HEK293 (cell line): ENCODE data around the gene FANCC.

Experiments used
- CTCF ChIP-seq: fragments of 450-650 bp; formaldehyde crosslinking; IDR thresholded peaks from 2 replicates; pipeline ENCODE4 v1.5.1; 2016; ENCODE audit warnings: missing biosample characterization, missing genetic modification characterization
- PBX3 ChIP-seq: sonication (generic); formaldehyde crosslinking; IDR thresholded peaks from 2 replicates; pipeline ENCODE4 v1.8.1; 2022; ENCODE audit warnings: mild to moderate bottlenecking, moderate library complexity, missing genetic modification reagents
- SETDB1 ChIP-seq: IDR thresholded peaks from one replicate; pipeline ENCODE4 v1.6.1; 2017; ENCODE audit warnings: mild to moderate bottlenecking, low read length, moderate library complexity, mixed read lengths; ENCODE audit not compliant: insufficient read length
- SP2 ChIP-seq: fragments of 450-650 bp; formaldehyde crosslinking; IDR thresholded peaks from 2 replicates; pipeline ENCODE4 v1.5.1; 2016; ENCODE audit warnings: missing biosample characterization, missing genetic modification characterization
- SP7 ChIP-seq: fragments of 450-650 bp; formaldehyde crosslinking; IDR thresholded peaks from 2 replicates; pipeline ENCODE4 v1.5.1; 2016; ENCODE audit warnings: missing biosample characterization, missing genetic modification characterization
- ZNF121 ChIP-seq: fragments of 450-650 bp; formaldehyde crosslinking; IDR thresholded peaks from 2 replicates; pipeline ENCODE4 v1.5.1; 2016; ENCODE audit warnings: missing biosample characterization, missing genetic modification characterization
- ZNF280C ChIP-seq: fragments of 450-650 bp; formaldehyde crosslinking; IDR thresholded peaks from 2 replicates; pipeline ENCODE4 v1.5.1; 2016; ENCODE audit warnings: missing biosample characterization, missing genetic modification characterization
- ZNF350 ChIP-seq: fragments of 450-650 bp; formaldehyde crosslinking; IDR thresholded peaks from 2 replicates; pipeline ENCODE4 v1.5.0; 2017; ENCODE audit warnings: missing biosample characterization, mild to moderate bottlenecking, missing genetic modification characterization
- ZNF560 ChIP-seq: fragments of 450-650 bp; formaldehyde crosslinking; IDR thresholded peaks from 2 replicates; pipeline ENCODE4 v1.5.1; 2017; ENCODE audit warnings: missing biosample characterization, missing genetic modification characterization, borderline replicate concordance
- ZNF629 ChIP-seq: fragments of 450-650 bp; formaldehyde crosslinking; IDR thresholded peaks from 2 replicates; pipeline ENCODE4 v1.5.1; 2017; ENCODE audit warnings: missing biosample characterization, missing genetic modification characterization
- ZNF777 ChIP-seq: fragments of 450-650 bp; formaldehyde crosslinking; IDR thresholded peaks from 2 replicates; pipeline ENCODE4 v1.5.1; 2017; ENCODE audit warnings: missing biosample characterization, missing genetic modification characterization, borderline replicate concordance
- ZSCAN30 ChIP-seq: fragments of 450-650 bp; IDR thresholded peaks from 2 replicates; pipeline ENCODE4 v1.5.1; 2018; ENCODE audit warnings: missing biosample characterization, mild to moderate bottlenecking, missing genetic modification characterization, moderate library complexity

- TF ChIP-seq CTCF (tag by site-specific recombination) (no peak), SP2 (tag by site-specific recombination) (no peak), ZNF121 (no peak), SETDB1 (no peak), ZNF280C (tag by site-specific recombination) (no peak), ZNF560 (tag by site-specific recombination) (no peak), ZNF777 (no peak), ZNF629 (no peak), ZNF350 (tag by site-specific recombination) (no peak), ZSCAN30 (tag by site-specific recombination) (no peak), PBX3 (CRISPR knock-in tag) (no peak), SP7 (no peak)
These were observed 228.1 kb downstream of the FANCC start for GRCh38 chr9:95089257-95090022.
